Keratinocyte (primary cell): ENCODE data around the gene SPRYD3. TPM values are rescaled to one million over a fixed set of nuclear protein-coding genes. Genes with fewer than 3 reads are reported as not detected.

ENCODE experiments used
- DNase-seq: peaks from one replicate; pipeline ENCODE4 v3.0.0-alpha.2; 2011; ENCODE audit warnings: low read depth, missing footprints, low spot score
- FAIRE-seq: peaks from 2 replicates; lab custom pipeline; 2011; peaks lifted over from hg19 to GRCh38; lab: Jason Lieb, UNC
- H2AFZ ChIP-seq: 2 replicates; pipeline ENCODE4 v1.6.0; 2012; ENCODE audit warnings: low read length, control low read depth, inconsistent platforms; ENCODE audit not compliant: control insufficient read depth
- H3K27ac ChIP-seq: 2 replicates; pipeline ENCODE4 v1.5.1; 2011; ENCODE audit warnings: low read length; ENCODE audit not compliant: control insufficient read depth, insufficient read depth
- H3K27me3 ChIP-seq: 3 replicates; pipeline ENCODE4 v1.6.0; 2011; ENCODE audit warnings: low read length; ENCODE audit not compliant: control insufficient read depth, insufficient read depth; ENCODE audit errors: extremely low read depth
- H3K36me3 ChIP-seq, 2 experiments: 2 replicates in 1 of 2; 3 replicates in 1 of 2; pipeline ENCODE4 v1.5.1; 2011; ENCODE audit warnings: low read length in 2 of 2, mild to moderate bottlenecking in 1 of 2; ENCODE audit not compliant: control insufficient read depth in 2 of 2, insufficient read depth in 2 of 2; ENCODE audit errors: extremely low read depth in 1 of 2
- H3K4me1 ChIP-seq: 3 replicates; pipeline ENCODE4 v1.5.1; 2011; ENCODE audit warnings: low read length; ENCODE audit not compliant: control insufficient read depth, insufficient read depth; ENCODE audit errors: extremely low read depth
- H3K4me2 ChIP-seq: 3 replicates; pipeline ENCODE4 v1.6.0; 2011; ENCODE audit warnings: low read depth, low read length; ENCODE audit not compliant: control insufficient read depth, insufficient read depth; ENCODE audit errors: extremely low read depth
- H3K4me3 ChIP-seq, 3 experiments: fragments of 200-600 bp in 1 of 3; sonication (generic) in 1 of 3; 2 replicates in 2 of 3; 3 replicates in 1 of 3; pipeline ENCODE4 v1.5.1; 2011 to 2016; ENCODE audit warnings: low read length in 3 of 3, mild to moderate bottlenecking in 3 of 3, control low read depth in 2 of 3, inconsistent platforms in 1 of 3, low read depth in 1 of 3, mixed read lengths in 1 of 3, mixed run types in 1 of 3, moderate library complexity in 1 of 3; ENCODE audit not compliant: control insufficient read depth in 2 of 3, insufficient read depth in 2 of 3; ENCODE audit errors: extremely low read depth in 1 of 3
- H3K79me2 ChIP-seq: 2 replicates; pipeline ENCODE4 v1.6.0; 2012; ENCODE audit warnings: low read length; ENCODE audit not compliant: control insufficient read depth, insufficient read depth
- H3K9ac ChIP-seq: 3 replicates; pipeline ENCODE4 v1.6.0; 2011; ENCODE audit warnings: low read length; ENCODE audit not compliant: control insufficient read depth, insufficient read depth; ENCODE audit errors: extremely low read depth
- H3K9me1 ChIP-seq: 3 replicates; pipeline ENCODE4 v1.6.0; 2011; ENCODE audit warnings: low read length; ENCODE audit not compliant: control insufficient read depth, insufficient read depth; ENCODE audit errors: extremely low read depth
- H3K9me3 ChIP-seq: 2 replicates; pipeline ENCODE4 v1.5.1; 2012; ENCODE audit warnings: low read depth, low read length; ENCODE audit not compliant: control insufficient read depth
- H4K20me1 ChIP-seq: 3 replicates; pipeline ENCODE4 v1.6.0; 2011; ENCODE audit warnings: low read length; ENCODE audit not compliant: control insufficient read depth, insufficient read depth; ENCODE audit errors: extremely low read depth
- EZH2 ChIP-seq: IDR thresholded peaks from one replicate; pipeline ENCODE4 v1.6.1; 2012; ENCODE audit warnings: inconsistent platforms, mild to moderate bottlenecking, low read length, moderate library complexity
- dilution Hi-C: fragments of 300-500 bp; cut with MboI; formaldehyde crosslinking; loops from one replicate; pipeline ENCODE4 v1.7.0; 2020; ENCODE audit warnings: low sequenced_read_pairs; ENCODE audit not compliant: extremely low pct_ligation_motif_present
- polyA plus RNA-seq, 5 experiments: library from polyadenylated mRNA; depleted of rRNA in 3 of 5; stranded (reverse) in 3 of 5; stranded (forward) in 1 of 5; unstranded in 1 of 5; fragments of >200 nt; gene quantifications; 1 replicate in 1 of 5; 2 replicates in 3 of 5; 3 replicates in 1 of 5; pipeline versions ENCODE4 v1.2.1 to v1.2.3, GENCODE V29; 2011 to 2012; ENCODE audit warnings: missing spikeins in 2 of 5, low read depth in 1 of 5, low replicate concordance in 1 of 5
- TF ChIP-seq, protein P1 (sequence below), 3 experiments: IDR thresholded peaks in 1 of 3; conservative IDR thresholded peaks in 1 of 3; optimal IDR thresholded peaks in 1 of 3; 2 replicates in 2 of 3; 3 replicates in 1 of 3; pipeline versions ENCODE3 to v1.5.1; 2011; ENCODE audit warnings: low read length in 3 of 3, mild to moderate bottlenecking in 3 of 3, moderate library complexity in 2 of 3, control low read depth in 1 of 3, inconsistent platforms in 1 of 3; ENCODE audit not compliant: insufficient read depth in 2 of 3; ENCODE audit errors: extremely low read depth in 1 of 3

Gene SPRYD3
- polyA plus RNA-seq, 1 donor (not counting 4 experiments of a cell fraction or from before 2014, with no cell fraction given): 27.5 TPM

GRCh38 chr12:53067074-53067992 is 11.9 kb downstream of the SPRYD3 start:
- no peak overlapping the region for H3K27ac ChIP-seq
- H3K79me2 ChIP-seq: no peaks in the 10 kb centered on the region
- peaks cover 26% of the 10 kb centered on the region for H3K4me1 ChIP-seq
- peaks cover 5% of the 10 kb centered on the region for H4K20me1 ChIP-seq
- H3K4me2 ChIP-seq: no peak overlapping the region
- dilution Hi-C loops: no loop called here
- H3K27me3 ChIP-seq: no peaks in the 10 kb centered on the region
- H2AFZ ChIP-seq: no peak overlapping the region
- H3K9ac ChIP-seq: no peak overlapping the region
- FAIRE-seq (no peak), DNase-seq (no peak)
- no peak for TF ChIP-seq EZH2
- TF ChIP-seq, protein P1, sequence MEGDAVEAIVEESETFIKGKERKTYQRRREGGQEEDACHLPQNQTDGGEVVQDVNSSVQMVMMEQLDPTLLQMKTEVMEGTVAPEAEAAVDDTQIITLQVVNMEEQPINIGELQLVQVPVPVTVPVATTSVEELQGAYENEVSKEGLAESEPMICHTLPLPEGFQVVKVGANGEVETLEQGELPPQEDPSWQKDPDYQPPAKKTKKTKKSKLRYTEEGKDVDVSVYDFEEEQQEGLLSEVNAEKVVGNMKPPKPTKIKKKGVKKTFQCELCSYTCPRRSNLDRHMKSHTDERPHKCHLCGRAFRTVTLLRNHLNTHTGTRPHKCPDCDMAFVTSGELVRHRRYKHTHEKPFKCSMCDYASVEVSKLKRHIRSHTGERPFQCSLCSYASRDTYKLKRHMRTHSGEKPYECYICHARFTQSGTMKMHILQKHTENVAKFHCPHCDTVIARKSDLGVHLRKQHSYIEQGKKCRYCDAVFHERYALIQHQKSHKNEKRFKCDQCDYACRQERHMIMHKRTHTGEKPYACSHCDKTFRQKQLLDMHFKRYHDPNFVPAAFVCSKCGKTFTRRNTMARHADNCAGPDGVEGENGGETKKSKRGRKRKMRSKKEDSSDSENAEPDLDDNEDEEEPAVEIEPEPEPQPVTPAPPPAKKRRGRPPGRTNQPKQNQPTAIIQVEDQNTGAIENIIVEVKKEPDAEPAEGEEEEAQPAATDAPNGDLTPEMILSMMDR (optimal IDR thresholded peaks at IDR 0.05 in 1 of 3, IDR thresholded peaks at IDR 0.05 in 1 of 3, conservative IDR thresholded peaks at IDR 0.05 in 1 of 3; ENCODE audit: extremely low read depth in 1 of 3, insufficient read depth in 2 of 3, low read length in 3 of 3): no peak
- peaks cover 26 to 27% of the 10 kb centered on the region in 2 experiments for H3K36me3 ChIP-seq
- H3K9me3 ChIP-seq: no peaks in the 10 kb centered on the region
- H3K4me3 ChIP-seq: no peak overlapping the region
- H3K9me1 ChIP-seq: peaks cover 7% of the 10 kb centered on the region

DNA sequence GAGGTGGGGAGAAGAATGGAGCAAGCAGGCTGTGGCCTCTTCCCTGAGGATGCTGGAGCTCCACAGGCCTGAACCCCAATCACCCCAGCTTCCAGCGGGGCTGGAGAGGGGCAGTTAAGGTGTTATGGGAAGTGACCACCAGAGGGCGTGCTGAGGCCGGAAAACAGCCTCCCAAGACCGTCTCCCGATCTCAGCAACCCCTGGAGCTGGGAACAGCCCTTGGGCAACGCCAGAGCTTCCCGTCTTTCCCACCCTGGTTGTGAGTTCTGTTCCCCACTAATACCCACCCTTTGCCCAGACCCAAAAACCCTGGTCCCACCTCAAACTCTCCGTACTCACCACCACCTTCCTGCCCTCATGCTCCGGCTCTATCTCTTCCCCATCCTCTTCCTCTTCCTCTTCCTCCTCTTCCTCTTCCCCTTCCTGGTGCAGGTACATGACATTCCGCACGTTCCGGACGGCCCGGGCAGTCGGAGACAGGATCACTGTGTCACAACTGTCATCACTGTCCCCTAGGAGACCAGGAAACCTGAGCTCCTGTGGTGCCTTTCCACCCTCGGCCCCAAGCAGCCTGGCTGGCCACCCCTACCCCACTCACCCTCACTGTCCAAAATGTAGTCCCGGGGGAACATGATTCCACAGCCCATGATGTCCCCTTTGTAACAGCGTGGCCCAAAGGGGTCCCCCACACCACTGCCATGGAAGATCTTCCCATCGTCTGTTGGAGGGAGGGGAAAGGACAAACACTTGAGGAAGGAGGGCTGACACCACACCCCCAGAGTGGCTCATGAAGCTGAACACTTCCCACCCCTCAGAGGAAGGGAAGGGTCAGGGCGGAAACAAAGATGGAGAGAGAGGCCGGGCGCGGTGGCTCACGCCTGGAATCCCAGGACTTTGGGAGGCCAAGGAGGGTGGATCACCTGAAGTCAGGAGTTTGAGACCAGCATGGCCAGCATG is 12.9 kb downstream of the SPRYD3 start:
- Histone ChIP-seq H3K9ac (no peak overlapping the region), H3K27me3 (no peaks in the 10 kb centered on the region), H2AFZ (peak overlapping the region; percentile 33), H3K9me1 (peaks cover 3% of the 10 kb centered on the region), H3K27ac (no peak overlapping the region), H3K4me3 (no peak overlapping the region), H3K36me3 (peaks cover 22 to 26% of the 10 kb centered on the region in 2 experiments), H3K4me2 (peak overlapping the region; percentile 27), H3K79me2 (no peaks in the 10 kb centered on the region), H3K9me3 (no peaks in the 10 kb centered on the region), H4K20me1 (peaks cover 5% of the 10 kb centered on the region), H3K4me1 (peaks cover 17% of the 10 kb centered on the region)
- DNase-seq (no peak), FAIRE-seq (peak; percentile 83)
- dilution Hi-C loops: no loop called here
- TF ChIP-seq, protein P1 (optimal IDR thresholded peaks at IDR 0.05 in 1 of 3, IDR thresholded peaks at IDR 0.05 in 1 of 3, conservative IDR thresholded peaks at IDR 0.05 in 1 of 3; ENCODE audit: extremely low read depth in 1 of 3, insufficient read depth in 2 of 3, low read length in 3 of 3): peak in 2 of 3 experiments; percentile 85
- no peak for TF ChIP-seq EZH2
